B cell (primary cell): Measurements from ENCODE around the gene TRMT2A.

Experiments used
- EZH2 ChIP-seq: IDR thresholded peaks from 2 replicates; pipeline ENCODE4 v1.6.1; 2012; ENCODE audit warnings: borderline replicate concordance, low read depth, mild to moderate bottlenecking, moderate library complexity, low read length; ENCODE audit not compliant: insufficient read depth, poor library complexity, severe bottlenecking
- TF ChIP-seq, protein P1 (sequence below): fragments of 200-600 bp; IDR thresholded peaks from one replicate; pipeline ENCODE4 v1.8.0; 2022; ENCODE audit warnings: antibody characterized with exemption, mild to moderate bottlenecking

DNA sequence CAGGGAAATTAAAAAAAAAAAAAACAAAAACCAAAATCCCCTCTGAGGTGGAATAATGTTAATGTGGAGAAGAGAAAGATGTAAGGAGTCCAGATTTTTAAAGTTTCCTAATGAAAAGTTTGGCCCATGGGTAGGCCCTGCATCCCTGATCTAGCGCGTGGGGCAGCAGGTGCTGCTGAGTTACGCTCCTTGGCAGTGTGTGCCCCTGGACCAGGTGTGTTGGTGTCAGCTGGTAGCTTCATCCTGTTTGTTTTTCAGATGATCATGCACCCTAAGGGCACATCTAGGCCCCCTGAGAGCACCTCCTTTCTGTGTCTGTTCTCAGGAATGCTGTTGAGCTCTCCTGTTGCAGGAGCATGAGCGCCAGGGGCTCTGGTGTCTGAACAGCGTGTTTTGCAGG lies 30.3 kb downstream of the TRMT2A start:
- TF ChIP-seq, protein P1, sequence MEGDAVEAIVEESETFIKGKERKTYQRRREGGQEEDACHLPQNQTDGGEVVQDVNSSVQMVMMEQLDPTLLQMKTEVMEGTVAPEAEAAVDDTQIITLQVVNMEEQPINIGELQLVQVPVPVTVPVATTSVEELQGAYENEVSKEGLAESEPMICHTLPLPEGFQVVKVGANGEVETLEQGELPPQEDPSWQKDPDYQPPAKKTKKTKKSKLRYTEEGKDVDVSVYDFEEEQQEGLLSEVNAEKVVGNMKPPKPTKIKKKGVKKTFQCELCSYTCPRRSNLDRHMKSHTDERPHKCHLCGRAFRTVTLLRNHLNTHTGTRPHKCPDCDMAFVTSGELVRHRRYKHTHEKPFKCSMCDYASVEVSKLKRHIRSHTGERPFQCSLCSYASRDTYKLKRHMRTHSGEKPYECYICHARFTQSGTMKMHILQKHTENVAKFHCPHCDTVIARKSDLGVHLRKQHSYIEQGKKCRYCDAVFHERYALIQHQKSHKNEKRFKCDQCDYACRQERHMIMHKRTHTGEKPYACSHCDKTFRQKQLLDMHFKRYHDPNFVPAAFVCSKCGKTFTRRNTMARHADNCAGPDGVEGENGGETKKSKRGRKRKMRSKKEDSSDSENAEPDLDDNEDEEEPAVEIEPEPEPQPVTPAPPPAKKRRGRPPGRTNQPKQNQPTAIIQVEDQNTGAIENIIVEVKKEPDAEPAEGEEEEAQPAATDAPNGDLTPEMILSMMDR, result no peak
- no peak for TF ChIP-seq EZH2
